Thyroid gland (tissue), 4 donors: ENCODE results near the gene MYH10. TPM values are rescaled to one million over a fixed set of nuclear protein-coding genes. Genes with fewer than 3 reads are reported as not detected.

Experiments
- DNase-seq, 2 donors: peaks; one replicate each; pipeline ENCODE4 v3.0.0-alpha.2; 2019
- H3K27ac ChIP-seq, 3 donors: fragments of 200-600 bp; sonication (generic); 1 replicate in 2 of 3; 2 replicates in 1 of 3; pipeline ENCODE4 v1.5.1; 2016 to 2019; ENCODE audit warnings: mild to moderate bottlenecking in 1 of 3, moderate library complexity in 1 of 3
- H3K27me3 ChIP-seq: fragments of 200-600 bp; sonication (generic); one replicate; pipeline ENCODE4 v1.5.1; 2019
- H3K36me3 ChIP-seq, 2 donors: fragments of 200-600 bp; sonication (generic); one replicate each; pipeline ENCODE4 v1.5.1; 2016 to 2019
- H3K4me1 ChIP-seq, 2 donors: fragments of 200-600 bp; sonication (generic); one replicate each; pipeline ENCODE4 v1.5.1; 2017 to 2019
- H3K4me3 ChIP-seq, 3 donors: fragments of 200-600 bp; sonication (generic); replicated peaks in 1 of 3; 1 replicate in 2 of 3; 2 replicates in 1 of 3; pipeline ENCODE4 v1.5.1; 2016; ENCODE audit warnings: mild to moderate bottlenecking in 1 of 3
- H3K9me3 ChIP-seq: fragments of 200-600 bp; sonication (generic); one replicate; pipeline ENCODE4 v1.5.1; 2017
- POLR2A ChIP-seq, 2 donors: fragments of 450-650 bp; IDR thresholded peaks; one replicate each; pipeline ENCODE4 v1.6.1; 2017; ENCODE audit warnings: antibody characterized with exemption in 2 of 2, mild to moderate bottlenecking in 2 of 2, moderate library complexity in 1 of 2
- WGBS, 2 donors: methylation state at CpG; one replicate each; pipeline ENCODE4 v1.1.5; 2017; 5-methylcytosine and 5-hydroxymethylcytosine counted together
- intact Hi-C: fragments of 100-400 bp; cut with DNase I; formaldehyde crosslinking; loops from one replicate; pipeline ENCODE4 v1.15.1; 2023
- total RNA-seq, 4 donors: library from RNA; depleted of rRNA; stranded (reverse); fragments of >200 nt; gene quantifications; one replicate each; pipeline ENCODE4 v1.2.3, GENCODE V29; 2016
- TF ChIP-seq, protein P1 (sequence below), 6 experiments: fragments of 200-600 bp in 3 of 6; fragments of 450-650 bp in 3 of 6; sonication (generic) in 3 of 6; IDR thresholded peaks; one replicate each; pipeline ENCODE4 v1.5.1; 2016 to 2019; ENCODE audit warnings: antibody characterized with exemption in 6 of 6, mild to moderate bottlenecking in 2 of 6, inconsistent platforms in 1 of 6, moderate library complexity in 1 of 6

The MYH10 gene
- total RNA-seq, 4 donors from 2014 or later: 40.8 to 72.2 (median 44.2) TPM

- intact Hi-C loops: no loop called here
Measured at GRCh38 chr17:8602679-8603078, 27.8 kb downstream of the MYH10 start.

GRCh38 chr17:8599351-8600011, 31.0 kb downstream of the MYH10 start:
- TF ChIP-seq POLR2A (IDR thresholded peaks at IDR 0.05): no peak
- intact Hi-C loops: no loop called here
- H3K4me3 ChIP-seq: no peak overlapping the region
- DNase-seq: no peak
- no peaks in the 10 kb centered on the region for H3K36me3 ChIP-seq
- 93 to 96% methylated on average over 1 of the region's 1 CpG for WGBS, 2 donors
- no peaks in the 10 kb centered on the region for H3K4me1 ChIP-seq
- no peaks in the 10 kb centered on the region for H3K9me3 ChIP-seq
- H3K27me3 ChIP-seq: no peaks in the 10 kb centered on the region
- no peak overlapping the region for H3K27ac ChIP-seq

More at GRCh38 chr17:8602679-8603078, 27.8 kb downstream of the MYH10 start:
- DNase-seq: no peak
- Histone ChIP-seq H3K4me1 (peaks cover 12 to 18% of the 10 kb centered on the region in 2 donors), H3K9me3 (no peaks in the 10 kb centered on the region), H3K27me3 (no peaks in the 10 kb centered on the region), H3K36me3 (no peaks in the 10 kb centered on the region), H3K27ac (no peak overlapping the region), H3K4me3 (no peak overlapping the region)
- TF ChIP-seq, protein P1, sequence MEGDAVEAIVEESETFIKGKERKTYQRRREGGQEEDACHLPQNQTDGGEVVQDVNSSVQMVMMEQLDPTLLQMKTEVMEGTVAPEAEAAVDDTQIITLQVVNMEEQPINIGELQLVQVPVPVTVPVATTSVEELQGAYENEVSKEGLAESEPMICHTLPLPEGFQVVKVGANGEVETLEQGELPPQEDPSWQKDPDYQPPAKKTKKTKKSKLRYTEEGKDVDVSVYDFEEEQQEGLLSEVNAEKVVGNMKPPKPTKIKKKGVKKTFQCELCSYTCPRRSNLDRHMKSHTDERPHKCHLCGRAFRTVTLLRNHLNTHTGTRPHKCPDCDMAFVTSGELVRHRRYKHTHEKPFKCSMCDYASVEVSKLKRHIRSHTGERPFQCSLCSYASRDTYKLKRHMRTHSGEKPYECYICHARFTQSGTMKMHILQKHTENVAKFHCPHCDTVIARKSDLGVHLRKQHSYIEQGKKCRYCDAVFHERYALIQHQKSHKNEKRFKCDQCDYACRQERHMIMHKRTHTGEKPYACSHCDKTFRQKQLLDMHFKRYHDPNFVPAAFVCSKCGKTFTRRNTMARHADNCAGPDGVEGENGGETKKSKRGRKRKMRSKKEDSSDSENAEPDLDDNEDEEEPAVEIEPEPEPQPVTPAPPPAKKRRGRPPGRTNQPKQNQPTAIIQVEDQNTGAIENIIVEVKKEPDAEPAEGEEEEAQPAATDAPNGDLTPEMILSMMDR (IDR thresholded peaks at IDR 0.05): no peak
- TF ChIP-seq POLR2A (IDR thresholded peaks at IDR 0.05): no peak

DNA sequence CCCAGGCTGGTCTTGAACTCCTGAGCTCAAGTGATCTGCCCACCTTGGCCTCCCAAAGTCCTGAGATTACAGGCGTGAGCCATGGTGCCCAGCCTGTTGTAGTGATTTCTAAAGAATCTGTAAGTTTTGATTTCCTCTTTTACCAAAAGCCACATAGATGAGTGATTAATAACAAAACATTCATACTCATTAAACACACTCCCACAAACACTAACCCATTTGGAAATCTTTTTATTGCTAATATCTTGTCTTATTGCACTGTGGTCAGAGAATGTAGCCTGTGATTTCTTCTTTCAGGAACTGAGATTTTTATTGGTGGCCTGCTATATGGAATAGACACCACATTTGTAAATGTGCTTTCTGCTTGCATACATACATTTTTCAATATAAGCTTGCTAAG, 31.6 kb downstream of the MYH10 start:
- H3K4me3 ChIP-seq: no peak overlapping the region
- intact Hi-C loops: no loop called here
- no peak for TF ChIP-seq POLR2A (IDR thresholded peaks at IDR 0.05)
- TF ChIP-seq, protein P1 (IDR thresholded peaks at IDR 0.05): no peak
- H3K4me1 ChIP-seq: no peaks in the 10 kb centered on the region
- no peaks in the 10 kb centered on the region for H3K36me3 ChIP-seq
- no peak for DNase-seq
- 92 to 94% methylated on average over 1 of the region's 1 CpG for WGBS, 2 donors
- no peaks in the 10 kb centered on the region for H3K27me3 ChIP-seq
- H3K27ac ChIP-seq: no peak overlapping the region
- no peaks in the 10 kb centered on the region for H3K9me3 ChIP-seq

DNA sequence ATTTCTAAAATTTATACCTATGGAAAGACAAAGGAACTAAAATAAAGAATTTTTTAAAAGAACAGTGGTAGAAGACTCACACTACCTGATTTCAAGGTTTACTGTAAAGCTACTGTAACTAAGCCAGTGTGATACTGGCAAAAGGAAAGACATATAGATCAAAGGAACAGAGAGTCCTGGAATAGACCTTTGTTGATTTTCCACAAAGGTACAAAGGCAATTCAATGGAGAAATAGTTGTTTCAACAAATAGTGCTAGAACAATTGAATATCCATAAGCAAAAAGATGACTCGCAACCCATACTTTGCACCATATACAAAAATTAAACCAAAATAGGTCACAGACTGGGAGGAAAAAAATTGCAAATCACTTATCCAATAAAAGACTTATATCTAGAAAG, 36.7 kb downstream of the MYH10 start:
- 98% methylated on average over 1 of the region's 1 CpG for WGBS, 2 donors
- no peak overlapping the region for H3K4me3 ChIP-seq
- no peaks in the 10 kb centered on the region for H3K27me3 ChIP-seq
- H3K9me3 ChIP-seq: no peaks in the 10 kb centered on the region
- no peaks in the 10 kb centered on the region for H3K4me1 ChIP-seq
- intact Hi-C loops: no loop called here
- TF ChIP-seq, protein P1 (IDR thresholded peaks at IDR 0.05): no peak
- TF ChIP-seq POLR2A (IDR thresholded peaks at IDR 0.05): no peak
- DNase-seq: no peak
- no peaks in the 10 kb centered on the region for H3K36me3 ChIP-seq
- H3K27ac ChIP-seq: no peak overlapping the region

GRCh38 chr17:8593276-8593675, 37.2 kb downstream of the MYH10 start:
- intact Hi-C loops: no loop called here
- TF ChIP-seq, protein P1 (IDR thresholded peaks at IDR 0.05): no peak
- no peak for TF ChIP-seq POLR2A (IDR thresholded peaks at IDR 0.05)
- DNase-seq: no peak
- no peaks in the 10 kb centered on the region for H3K9me3 ChIP-seq
- H3K4me3 ChIP-seq: no peak overlapping the region
- no peaks in the 10 kb centered on the region for H3K27me3 ChIP-seq
- no peaks in the 10 kb centered on the region for H3K4me1 ChIP-seq
- no peak overlapping the region for H3K27ac ChIP-seq
- 93 to 96% methylated on average over 2 of the region's 2 CpGs for WGBS, 2 donors
- H3K36me3 ChIP-seq: no peaks in the 10 kb centered on the region
